Hypothalamus (tissue), 51 donors: Measurements from ENCODE around the gene MGAT5.
A peak's percentile ranks its signal among the peaks of the same experiment; 100 is the strongest.

ENCODE experiments used
- DNase-seq, 51 donors: peaks; one replicate each; lab custom pipeline; 2025; lab: John Stamatoyannopoulos, UW

MGAT5 gene

DNA sequence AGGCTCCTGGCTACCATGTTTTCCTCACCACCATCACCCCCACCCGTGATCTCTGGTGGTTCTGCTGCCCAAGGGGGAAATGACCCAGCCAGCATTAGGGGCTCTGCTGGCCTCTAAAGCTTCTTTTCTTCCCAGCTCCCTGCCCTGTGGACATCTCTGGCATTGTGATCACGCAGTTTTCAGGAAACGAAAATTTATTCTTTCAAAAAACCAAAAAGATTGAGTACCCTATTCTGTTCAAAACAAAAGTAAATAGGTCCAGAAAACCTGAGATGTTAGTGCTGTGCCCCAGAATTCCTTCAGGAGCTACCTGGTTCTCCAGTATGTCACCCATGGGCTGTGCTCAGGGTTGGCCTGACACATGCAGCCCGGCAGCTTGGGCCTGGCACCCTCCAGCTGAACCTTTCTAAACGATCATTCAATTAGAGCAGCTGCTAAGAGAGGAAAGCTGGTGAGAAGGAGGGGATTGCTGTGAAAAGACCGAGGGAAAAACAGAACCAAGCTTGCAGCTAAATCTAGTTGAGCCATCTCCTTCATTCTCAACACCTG lies 157.5 kb downstream of the MGAT5 start:
- DNase-seq: peak in 7 of 51 donors; percentile 25 to 77 (median 41)

- peak in 48 of 51 donors; percentile 12 to 93 (median 72) for DNase-seq
Measured at GRCh38 chr2:134411828-134412638, 158.2 kb downstream of the MGAT5 start.

DNA sequence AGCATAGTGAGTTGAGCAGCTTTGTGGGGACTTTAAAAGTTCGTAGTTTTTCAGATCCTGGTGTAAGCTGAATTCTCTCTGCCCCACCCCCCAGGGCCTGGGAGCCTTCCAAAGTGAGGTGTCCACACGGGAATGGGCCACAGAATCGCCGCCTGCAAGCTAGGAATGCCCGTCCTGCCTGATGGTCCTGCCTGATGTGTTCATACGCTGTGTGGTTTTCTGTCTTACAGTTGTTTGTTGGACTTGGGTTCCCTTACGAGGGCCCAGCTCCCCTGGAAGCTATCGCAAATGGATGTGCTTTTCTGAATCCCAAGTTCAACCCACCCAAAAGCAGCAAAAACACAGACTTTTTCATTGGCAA lies 158.7 kb downstream of the MGAT5 start:
- peak in 18 of 51 donors; percentile 6 to 84 (median 26) for DNase-seq

- peak in 1 of 51 donors; percentile 38 for DNase-seq
Measured at GRCh38 chr2:134413430-134413829, 159.6 kb downstream of the MGAT5 start.

DNA sequence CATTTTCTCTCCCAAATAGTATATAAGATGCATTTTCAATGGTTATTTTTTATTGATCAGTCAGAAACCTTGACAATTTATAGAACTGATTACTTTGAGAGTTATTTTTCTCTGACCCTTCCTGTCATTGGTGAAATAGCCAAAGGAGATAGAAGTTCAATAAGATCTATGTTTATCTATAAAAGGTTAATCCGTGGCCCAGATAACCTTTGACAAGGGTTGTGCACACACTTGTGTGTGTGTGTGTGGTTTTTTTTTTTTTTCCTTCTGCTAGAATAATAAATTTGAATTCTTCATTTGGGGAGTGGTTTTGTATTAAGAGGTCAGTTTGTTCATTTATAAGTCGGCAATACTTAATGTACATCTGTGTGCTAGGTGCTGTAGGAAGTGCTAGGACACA lies 160.0 kb downstream of the MGAT5 start:
- DNase-seq: no peak

DNA sequence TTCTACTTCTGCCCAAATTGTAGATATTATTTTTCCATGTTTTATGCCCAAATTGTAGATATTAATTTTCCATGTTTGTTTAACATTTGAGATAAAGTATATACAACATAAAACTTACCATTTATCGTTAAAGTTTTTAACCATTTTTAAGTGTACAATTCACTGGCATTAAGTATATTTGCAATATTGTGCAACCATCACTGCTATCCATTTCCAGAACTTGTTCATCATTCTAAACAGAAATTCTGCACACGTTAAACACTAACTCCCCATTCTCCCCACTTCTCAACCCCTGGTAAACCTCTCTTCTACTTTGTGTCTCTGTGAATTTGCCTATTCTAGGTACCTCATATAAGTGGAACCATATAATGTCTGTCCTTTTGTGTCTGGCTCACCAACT lies 162.1 kb downstream of the MGAT5 start:
- DNase-seq: no peak

DNA sequence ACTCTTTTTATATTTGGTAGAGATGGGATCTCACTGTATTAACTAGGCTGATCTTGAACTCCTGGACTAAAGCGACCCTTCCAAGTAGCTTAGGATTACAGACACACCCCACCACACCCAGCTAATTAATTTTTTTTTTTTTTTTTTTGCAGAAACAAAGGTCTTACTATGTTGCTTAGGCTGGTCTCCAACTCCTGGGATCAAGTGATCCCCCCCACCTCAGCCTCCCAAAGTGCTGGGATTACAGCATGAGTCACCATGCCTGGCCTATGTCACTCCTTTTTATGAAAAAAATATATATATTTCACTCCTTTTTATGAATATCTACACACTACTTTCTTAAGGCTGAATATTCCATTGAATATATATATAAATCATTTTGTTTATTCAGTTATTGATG lies 162.8 kb downstream of the MGAT5 start:
- no peak for DNase-seq

- DNase-seq: no peak
Measured at GRCh38 chr2:134417968-134418582, 164.2 kb downstream of the MGAT5 start.

- no peak for DNase-seq
Measured at GRCh38 chr2:134420259-134420658, 166.4 kb downstream of the MGAT5 start.

GRCh38 chr2:134420920-134421319 lies 167.0 kb downstream of the MGAT5 start:
- DNase-seq: no peak

DNA sequence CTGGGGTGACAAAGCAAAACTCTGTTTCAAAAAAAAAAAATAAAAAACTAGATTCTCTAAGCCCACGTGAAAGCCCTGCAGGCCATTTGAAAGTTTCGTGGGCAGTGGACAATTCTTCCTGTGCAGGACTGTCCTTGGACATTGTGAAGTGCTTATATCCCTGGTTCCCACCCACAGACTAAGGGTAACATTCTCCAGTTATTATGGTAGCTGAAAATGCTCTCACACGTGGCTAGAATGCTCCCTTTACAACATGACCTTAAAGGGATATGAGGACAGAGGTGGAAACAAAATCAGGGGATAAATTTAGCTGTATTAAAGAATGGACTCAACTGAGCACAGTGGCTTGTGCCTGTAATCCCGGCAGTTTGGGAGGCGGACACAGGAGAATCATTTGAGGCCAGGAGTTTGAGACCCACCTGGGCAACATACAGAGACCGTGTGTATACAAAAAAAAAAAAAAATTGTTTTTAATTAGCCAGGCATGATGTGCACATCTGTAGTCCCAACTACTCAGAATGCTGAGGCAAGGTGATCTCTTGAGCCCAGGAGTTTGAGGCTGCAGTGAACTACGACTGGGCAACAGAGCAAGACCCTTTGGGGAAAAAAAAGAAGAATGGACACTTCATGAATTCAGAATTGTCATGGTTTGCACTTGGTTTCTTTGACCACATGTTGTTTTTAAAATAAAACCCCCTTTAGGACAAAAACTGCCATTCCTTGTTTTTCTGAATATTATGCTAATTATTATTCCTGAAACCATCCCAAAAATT lies 167.9 kb downstream of the MGAT5 start:
- DNase-seq: no peak

GRCh38 chr2:134425724-134426496 lies 172.0 kb downstream of the MGAT5 start:
- DNase-seq: no peak

DNA sequence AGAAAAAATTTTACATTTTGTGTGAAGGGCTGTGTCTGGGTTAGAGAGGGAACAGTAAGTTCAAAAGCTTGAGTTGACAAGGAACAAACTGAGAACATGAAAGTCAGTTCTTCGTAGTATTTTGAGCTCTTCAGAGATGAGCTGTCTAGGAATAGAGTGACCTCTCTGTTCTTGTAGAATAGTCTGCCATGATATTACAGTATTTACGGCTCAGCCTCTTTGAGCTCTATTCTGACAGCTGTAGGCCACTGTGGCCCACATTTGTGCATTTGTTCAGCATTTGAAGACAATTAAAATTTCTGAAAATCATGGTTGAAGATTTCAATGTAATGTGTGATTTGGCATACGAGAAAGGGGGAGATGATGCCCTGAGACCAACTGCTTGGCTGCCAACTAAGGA lies 172.8 kb downstream of the MGAT5 start:
- no peak for DNase-seq

GRCh38 chr2:134429886-134430285 lies 176.0 kb downstream of the MGAT5 start:
- no peak for DNase-seq

- peak in 1 of 51 donors; percentile 9 for DNase-seq
Measured at GRCh38 chr2:134431838-134432434, 178.1 kb downstream of the MGAT5 start.

- no peak for DNase-seq
Measured at GRCh38 chr2:134432435-134432883, 178.6 kb downstream of the MGAT5 start.

GRCh38 chr2:134433469-134433868 lies 179.6 kb downstream of the MGAT5 start:
- no peak for DNase-seq

DNA sequence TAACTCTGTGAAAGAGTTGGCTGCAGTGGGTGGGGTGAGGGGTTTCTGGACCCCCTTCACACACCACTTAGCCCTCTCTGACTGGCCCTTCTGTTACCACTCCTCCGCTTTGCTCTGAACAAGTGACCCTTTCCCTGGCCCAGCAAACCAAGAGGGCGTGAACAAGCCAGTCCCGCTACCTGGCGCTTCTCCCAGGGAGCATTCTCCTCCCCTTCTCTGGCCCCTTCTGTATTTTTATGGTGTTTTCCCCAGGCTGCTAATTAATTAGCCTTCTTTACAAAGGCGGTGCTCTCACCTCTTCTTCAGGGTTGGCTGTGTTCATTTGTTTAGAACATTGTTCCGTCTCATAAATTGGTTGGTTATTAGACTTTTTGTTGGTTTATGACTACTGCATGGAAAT lies 180.1 kb downstream of the MGAT5 start:
- DNase-seq: peak in 1 of 51 donors; percentile 7

DNA sequence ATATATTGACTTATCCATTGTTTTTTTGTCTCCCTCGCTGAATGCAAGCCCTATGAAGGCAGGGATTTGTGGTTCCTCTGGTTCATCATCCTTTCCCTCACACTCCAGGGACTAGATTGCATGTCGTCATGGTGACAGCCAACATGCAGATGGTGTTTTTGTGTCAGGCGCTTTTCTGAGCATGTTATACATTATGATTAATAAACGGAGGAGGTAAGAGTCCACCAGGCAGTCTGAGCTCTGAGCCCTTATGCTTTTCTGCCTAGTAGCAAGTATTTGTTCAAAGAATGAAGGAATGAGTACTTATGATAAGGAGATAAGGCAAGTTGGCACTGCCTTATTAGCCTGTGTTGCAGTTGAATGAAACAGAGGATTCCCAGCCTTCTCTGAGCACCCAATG lies 181.6 kb downstream of the MGAT5 start:
- DNase-seq: peak in 1 of 51 donors; percentile 13

GRCh38 chr2:134435936-134436335 lies 182.1 kb downstream of the MGAT5 start:
- DNase-seq: no peak
